ENCODE data around the gene WDR72.

DNA sequence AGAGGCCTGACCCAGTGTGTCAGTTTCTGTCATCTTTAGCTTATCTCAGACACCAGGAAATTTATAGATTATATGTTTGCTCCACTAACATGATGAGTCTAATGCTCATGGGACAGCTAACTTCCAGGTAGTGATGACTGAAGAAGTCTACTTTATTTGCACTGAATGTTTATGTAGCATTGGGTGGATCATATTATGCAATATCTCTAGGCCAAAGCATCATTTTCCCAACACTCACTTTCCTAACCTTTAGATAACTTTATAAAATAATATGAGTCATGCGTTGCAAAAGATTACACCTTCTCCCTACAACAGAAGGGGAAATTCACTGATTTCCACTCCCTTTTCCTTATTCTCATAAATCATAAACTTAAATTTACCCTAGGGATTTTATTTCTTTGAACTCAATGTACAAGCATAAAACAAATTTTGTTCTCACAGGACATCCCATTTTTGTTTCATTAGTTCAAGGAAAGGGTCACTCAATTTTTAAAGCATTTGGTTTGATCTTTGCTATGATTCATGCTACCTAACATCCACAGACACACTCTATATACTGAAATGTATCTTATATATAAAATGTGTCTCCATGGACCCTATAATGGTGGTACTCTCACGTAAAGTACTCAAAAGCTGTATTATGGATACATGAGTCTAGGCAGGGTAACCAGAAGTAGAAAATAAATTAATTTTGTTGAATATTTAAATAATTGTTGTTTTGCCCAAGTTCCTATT is 225.2 kb downstream of the WDR72 start:
- TF ChIP-seq, protein P1, sequence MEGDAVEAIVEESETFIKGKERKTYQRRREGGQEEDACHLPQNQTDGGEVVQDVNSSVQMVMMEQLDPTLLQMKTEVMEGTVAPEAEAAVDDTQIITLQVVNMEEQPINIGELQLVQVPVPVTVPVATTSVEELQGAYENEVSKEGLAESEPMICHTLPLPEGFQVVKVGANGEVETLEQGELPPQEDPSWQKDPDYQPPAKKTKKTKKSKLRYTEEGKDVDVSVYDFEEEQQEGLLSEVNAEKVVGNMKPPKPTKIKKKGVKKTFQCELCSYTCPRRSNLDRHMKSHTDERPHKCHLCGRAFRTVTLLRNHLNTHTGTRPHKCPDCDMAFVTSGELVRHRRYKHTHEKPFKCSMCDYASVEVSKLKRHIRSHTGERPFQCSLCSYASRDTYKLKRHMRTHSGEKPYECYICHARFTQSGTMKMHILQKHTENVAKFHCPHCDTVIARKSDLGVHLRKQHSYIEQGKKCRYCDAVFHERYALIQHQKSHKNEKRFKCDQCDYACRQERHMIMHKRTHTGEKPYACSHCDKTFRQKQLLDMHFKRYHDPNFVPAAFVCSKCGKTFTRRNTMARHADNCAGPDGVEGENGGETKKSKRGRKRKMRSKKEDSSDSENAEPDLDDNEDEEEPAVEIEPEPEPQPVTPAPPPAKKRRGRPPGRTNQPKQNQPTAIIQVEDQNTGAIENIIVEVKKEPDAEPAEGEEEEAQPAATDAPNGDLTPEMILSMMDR (IDR thresholded peaks at IDR 0.05), result no peak
- TF ChIP-seq, protein P2, sequence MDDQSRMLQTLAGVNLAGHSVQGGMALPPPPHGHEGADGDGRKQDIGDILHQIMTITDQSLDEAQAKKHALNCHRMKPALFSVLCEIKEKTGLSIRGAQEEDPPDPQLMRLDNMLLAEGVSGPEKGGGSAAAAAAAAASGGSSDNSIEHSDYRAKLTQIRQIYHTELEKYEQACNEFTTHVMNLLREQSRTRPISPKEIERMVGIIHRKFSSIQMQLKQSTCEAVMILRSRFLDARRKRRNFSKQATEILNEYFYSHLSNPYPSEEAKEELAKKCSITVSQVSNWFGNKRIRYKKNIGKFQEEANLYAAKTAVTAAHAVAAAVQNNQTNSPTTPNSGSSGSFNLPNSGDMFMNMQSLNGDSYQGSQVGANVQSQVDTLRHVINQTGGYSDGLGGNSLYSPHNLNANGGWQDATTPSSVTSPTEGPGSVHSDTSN (IDR thresholded peaks at IDR 0.05), result no peak
- TF ChIP-seq JUND (IDR thresholded peaks at IDR 0.05), result no peak
- no peak for TF ChIP-seq FOSL2 (IDR thresholded peaks at IDR 0.05; ENCODE audit: borderline replicate concordance, low read depth)
- TF ChIP-seq MXI1 (IDR thresholded peaks at IDR 0.05; ENCODE audit: low read depth, low read length), result no peak
- TF ChIP-seq TEAD4 (IDR thresholded peaks at IDR 0.05; ENCODE audit: borderline replicate concordance, insufficient read depth), result no peak
- TF ChIP-seq, protein P3, sequence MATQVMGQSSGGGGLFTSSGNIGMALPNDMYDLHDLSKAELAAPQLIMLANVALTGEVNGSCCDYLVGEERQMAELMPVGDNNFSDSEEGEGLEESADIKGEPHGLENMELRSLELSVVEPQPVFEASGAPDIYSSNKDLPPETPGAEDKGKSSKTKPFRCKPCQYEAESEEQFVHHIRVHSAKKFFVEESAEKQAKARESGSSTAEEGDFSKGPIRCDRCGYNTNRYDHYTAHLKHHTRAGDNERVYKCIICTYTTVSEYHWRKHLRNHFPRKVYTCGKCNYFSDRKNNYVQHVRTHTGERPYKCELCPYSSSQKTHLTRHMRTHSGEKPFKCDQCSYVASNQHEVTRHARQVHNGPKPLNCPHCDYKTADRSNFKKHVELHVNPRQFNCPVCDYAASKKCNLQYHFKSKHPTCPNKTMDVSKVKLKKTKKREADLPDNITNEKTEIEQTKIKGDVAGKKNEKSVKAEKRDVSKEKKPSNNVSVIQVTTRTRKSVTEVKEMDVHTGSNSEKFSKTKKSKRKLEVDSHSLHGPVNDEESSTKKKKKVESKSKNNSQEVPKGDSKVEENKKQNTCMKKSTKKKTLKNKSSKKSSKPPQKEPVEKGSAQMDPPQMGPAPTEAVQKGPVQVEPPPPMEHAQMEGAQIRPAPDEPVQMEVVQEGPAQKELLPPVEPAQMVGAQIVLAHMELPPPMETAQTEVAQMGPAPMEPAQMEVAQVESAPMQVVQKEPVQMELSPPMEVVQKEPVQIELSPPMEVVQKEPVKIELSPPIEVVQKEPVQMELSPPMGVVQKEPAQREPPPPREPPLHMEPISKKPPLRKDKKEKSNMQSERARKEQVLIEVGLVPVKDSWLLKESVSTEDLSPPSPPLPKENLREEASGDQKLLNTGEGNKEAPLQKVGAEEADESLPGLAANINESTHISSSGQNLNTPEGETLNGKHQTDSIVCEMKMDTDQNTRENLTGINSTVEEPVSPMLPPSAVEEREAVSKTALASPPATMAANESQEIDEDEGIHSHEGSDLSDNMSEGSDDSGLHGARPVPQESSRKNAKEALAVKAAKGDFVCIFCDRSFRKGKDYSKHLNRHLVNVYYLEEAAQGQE (IDR thresholded peaks at IDR 0.05; ENCODE audit: low read depth, low read length), result no peak
- no peak for TF ChIP-seq RAD21 (IDR thresholded peaks at IDR 0.05; ENCODE audit: low read length)
- no peak for TF ChIP-seq GABPA (IDR thresholded peaks at IDR 0.05; ENCODE audit: low read depth)
- no peak for TF ChIP-seq SIN3A (IDR thresholded peaks at IDR 0.05; ENCODE audit: borderline replicate concordance, low read depth, low read length)
- TF ChIP-seq EP300 (IDR thresholded peaks at IDR 0.05; ENCODE audit: borderline replicate concordance in 1 of 2, low read depth in 1 of 2, low read length in 1 of 2), result no peak
- TF ChIP-seq, protein P4, sequence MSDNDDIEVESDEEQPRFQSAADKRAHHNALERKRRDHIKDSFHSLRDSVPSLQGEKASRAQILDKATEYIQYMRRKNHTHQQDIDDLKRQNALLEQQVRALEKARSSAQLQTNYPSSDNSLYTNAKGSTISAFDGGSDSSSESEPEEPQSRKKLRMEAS (IDR thresholded peaks at IDR 0.05; ENCODE audit: low read depth), result no peak
